ENCODE measurements around the gene OR2V1.
"Not testable (repeated sequence)": the region's sequence is repeated elsewhere in the genome, so short reads cannot be mapped to it uniquely, and the experiment has no call there.

OR2V1 gene

DNA sequence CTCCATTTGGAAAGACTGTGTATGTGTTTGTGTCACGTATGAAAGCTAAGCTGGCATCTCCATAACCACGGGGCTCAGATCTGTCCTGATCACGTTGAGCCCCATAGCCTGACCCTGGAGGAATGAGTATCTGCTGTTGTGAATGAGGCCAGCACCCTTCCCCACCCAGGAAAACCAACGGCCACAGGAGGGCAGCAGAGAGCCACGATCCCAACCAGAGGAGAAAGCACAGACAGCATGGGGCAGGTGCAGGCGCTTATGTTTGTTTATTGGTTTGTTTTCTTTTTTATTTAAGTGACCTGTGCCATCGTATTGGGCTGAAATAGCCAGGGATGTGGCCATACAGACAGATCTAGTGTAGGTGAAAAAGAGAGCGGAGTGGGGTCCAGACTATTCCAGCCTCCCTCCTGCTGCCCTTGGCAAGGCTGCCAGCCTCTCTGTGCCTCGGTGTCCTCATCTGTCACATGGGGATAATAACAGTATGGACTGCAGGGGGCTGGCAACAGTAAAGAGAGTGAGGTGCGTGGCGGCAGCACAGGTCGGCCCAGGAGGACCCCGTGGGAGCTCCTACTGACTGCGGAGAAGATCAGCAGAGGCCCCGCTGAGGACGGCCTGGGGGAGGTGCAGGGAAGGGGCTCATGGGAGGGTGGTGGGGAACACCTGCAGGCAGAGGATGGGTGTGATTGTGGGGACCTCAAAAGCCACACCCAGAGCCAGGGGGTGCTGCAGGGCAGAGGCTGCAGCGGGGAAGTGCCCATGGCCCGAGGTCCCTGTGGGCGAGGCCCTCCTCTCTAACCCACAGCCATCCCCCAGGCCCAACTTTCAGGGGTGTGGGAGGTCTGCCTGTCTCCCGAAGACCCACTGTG lies 28.6 kb upstream of the OR2V1 start:
- peak; percentile 48 for DNase-seq

DNA sequence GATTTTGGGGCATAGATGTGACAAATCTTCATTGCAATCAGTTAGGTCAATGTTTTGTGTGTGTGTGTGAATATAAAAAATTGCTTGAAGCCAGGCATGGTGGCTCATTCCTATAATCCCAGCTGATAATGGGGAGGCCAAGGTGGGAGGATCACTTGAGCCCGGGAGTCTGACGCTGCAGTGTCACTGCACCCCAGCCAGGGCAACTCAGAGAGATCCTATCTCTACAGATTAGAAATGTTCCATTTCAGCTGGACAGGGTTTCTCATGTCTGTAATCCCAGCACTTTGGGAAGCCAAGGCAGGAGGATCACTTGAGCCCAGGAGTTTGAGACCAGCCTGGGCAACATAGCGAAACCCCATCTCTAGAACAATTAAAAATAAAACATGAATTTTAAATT lies 27.9 kb upstream of the OR2V1 start:
- DNase-seq, result no peak

GRCh38 chr5:181156758-181157157 lies 25.8 kb upstream of the OR2V1 start:
- DNase-seq, result no peak

- no peak for DNase-seq
These were observed 22.8 kb upstream of the OR2V1 start for GRCh38 chr5:181153814-181154213.

- DNase-seq, result no peak
These were observed 21.4 kb upstream of the OR2V1 start for GRCh38 chr5:181152406-181152805.

GRCh38 chr5:181151146-181151545 lies 20.2 kb upstream of the OR2V1 start:
- DNase-seq, result no peak

- DNase-seq, result no peak
These were observed 19.1 kb upstream of the OR2V1 start for GRCh38 chr5:181149806-181150733.

DNA sequence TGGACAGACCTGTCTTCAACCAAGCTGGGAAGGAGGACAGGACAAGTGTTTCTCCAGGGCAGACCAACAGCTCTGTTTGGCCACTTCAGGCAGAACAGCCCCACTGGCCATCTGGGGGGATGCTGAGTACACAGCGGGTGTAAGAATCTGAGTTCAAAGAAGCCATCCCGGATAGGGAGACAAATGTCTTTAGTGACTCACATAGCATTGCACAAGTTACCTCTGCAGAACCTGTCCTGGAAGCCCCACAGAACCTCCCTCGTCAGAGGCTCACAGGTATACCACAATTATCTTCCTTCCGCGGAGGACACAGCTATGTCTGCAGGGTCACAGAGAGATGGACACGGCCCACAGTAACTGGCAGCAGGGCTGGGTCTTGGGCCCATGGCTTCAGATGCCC lies 18.4 kb upstream of the OR2V1 start:
- no peak for DNase-seq

GRCh38 chr5:181146927-181147636 lies 16.1 kb upstream of the OR2V1 start, which contains the start of gene OR2V2:
OR2V2 (plus strand) TSS chr5:181147586; CDS start chr5:181154943, 7,357 bp downstream.
- DNase-seq, result not testable (repeated sequence)

- no peak for DNase-seq
These were observed 14.2 kb upstream of the OR2V1 start for GRCh38 chr5:181145133-181145532.

DNA sequence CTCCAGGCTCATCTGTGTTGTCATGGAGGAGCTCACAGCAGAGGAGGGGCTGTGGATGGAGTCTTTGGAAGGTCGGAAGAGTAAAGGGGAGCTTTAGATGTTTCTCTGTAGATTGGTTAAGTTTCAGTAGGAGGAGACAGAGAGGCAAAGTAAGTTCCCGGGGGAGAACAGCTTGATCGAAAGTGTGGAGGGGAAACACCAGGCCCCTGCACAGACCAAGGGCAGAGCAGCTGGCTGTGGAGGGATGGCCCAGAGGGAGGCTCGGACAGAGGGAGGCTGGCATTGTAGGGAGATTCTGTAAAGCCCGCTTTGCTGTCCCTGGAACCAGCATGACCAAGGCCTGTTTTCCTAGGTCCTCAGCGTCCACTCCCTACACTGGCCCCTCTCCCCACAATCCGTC lies 11.1 kb upstream of the OR2V1 start:
- DNase-seq, result no peak

- no peak for DNase-seq
These were observed 9.8 kb upstream of the OR2V1 start for GRCh38 chr5:181140766-181141165.

GRCh38 chr5:181138258-181138657 lies 7.3 kb upstream of the OR2V1 start:
- DNase-seq, result no peak

- DNase-seq, result no peak
These were observed 5.5 kb upstream of the OR2V1 start for GRCh38 chr5:181136361-181136955.

DNA sequence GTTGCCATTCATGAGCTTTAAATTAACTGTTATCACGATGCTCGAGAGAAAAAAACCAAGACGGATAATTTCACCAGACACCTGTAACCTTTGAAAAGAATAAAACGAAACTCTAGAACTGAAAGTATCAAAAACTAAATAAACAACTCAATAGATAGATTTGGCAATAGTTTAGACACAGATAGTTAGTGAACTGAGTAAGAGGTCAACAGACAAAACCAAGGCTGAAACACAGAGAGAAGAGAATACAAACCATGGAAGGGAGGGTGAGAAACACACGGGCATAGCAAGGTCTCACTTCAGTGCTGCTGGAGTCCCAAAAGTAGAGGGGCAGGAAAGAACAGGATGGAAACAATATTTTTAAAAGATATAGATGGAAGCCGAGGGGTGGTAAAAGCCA lies 3.3 kb upstream of the OR2V1 start:
- no peak for DNase-seq

DNA sequence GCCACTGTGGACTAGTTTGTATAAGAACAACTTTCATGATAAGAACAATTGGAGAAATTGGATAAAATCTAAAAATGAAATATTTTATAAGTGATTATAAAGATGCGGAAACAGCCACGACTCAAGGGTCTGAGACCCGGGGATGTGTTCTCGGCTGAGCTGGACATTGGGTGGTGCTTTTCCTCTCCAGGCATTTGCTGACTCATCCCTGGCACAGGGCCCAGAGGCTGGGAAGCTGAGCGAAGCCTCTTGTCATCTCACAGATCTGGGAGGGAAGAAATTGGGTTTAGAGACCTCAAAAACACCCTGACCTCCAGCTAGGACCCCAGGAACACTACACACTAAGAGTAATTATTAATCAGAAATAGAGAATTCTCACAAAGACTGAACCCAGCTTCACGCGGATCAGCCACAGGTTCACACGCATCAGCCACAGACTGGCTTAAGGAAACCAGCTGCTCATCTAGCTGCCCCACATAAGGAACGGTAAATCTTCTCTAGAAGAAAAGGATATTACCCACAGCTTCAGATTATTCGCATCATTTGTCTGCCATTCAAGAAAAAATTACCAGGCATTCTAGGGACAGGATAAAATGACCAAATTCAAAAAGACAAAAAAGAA lies 2.8 kb upstream of the OR2V1 start:
- DNase-seq, result no peak

DNA sequence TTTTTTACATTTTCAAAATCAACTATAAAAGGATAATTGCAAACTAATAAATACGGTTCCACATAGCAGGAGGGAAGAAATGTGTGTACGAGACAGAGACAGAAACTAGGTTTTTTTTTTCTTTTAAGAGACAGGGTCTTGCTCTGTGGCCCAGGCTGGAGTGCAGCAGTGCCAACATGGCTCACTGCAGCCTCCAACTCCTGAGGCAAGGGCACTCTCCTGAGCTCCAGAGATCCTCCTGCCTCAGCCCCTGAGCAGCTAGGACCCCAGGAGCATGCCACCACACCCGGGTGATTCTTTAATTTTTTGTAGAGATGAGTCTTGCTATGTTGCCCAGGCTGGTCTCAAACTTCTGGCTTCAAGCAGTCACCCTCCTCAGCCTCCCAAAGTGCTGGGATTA lies 2.1 kb upstream of the OR2V1 start:
- no peak for DNase-seq

DNA sequence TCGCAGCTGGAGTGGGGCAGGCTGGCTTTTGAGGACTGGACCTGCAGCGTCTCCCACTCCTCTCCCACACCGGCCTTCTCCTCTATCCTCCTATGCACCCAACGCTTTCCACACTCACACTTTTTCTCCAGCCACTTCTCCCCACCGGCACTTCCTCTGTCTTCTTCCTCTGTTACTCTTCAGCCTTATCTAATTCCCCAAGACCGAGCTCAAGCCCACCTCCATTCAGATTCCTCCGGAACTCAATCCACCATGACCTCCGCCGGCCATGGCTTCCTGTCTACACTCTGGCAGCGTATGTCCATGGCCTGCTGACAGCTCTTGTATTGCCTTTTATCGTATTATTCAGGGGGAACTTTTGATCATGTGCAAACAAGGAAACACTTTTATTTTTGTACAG lies 545 bp upstream of the OR2V1 start:
- DNase-seq, result no peak

DNA sequence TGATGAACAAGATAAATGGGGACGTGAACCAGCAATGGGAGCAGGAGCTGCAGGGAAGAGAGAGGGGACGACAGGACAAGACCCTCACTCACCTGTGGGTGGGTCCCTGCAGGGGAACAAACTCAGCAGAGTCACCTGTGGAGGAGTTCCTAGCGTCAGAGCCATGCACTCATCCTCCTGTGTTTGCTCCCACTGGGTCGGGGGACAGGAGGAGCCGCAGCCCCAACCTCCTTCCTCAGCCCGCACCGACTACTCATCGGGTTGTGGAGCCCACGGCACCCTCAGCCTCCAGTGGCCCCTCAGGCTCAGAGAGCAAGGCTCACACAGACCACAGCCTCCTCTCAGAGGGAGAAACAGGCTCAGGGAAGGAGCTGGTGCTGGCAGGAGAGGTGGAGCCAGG lies 888 bp downstream of the OR2V1 start:
- not testable (repeated sequence) for DNase-seq

- no peak for DNase-seq
These were observed 1.4 kb downstream of the OR2V1 start for GRCh38 chr5:181129601-181130000.

DNA sequence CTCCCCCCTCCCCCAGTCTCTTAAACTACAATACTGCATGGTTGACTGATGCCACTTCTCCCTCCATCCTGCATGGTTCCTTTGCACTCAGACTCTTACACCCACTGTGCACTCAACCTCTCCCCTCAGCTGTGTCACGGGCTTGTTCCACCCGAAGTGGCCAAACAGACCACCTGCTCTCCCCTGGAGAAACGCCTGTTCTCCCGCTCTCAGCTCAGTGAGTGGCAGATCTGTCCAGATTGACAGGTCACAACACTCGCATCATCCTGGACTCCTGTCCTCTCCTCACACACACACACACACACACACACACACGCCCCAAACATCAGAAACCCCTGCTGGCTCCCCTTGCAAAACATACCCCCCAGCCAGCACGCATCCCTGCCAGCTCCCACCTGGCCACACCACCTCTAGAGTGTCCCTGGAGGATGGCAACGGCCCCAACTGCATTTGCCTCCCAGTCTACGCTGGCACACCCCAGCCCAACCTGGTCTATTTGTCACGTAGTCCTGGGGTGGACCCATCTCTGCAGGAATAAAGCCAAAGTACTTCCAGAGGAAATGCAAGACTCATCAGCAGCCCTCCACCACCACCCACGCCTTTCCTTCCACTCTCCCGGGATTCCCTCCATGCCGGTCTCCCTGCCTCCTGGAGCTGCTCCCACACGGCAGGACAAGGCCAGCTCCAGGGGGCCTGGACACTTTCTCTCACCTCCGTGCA lies 2.9 kb downstream of the OR2V1 start:
- no peak for DNase-seq

- DNase-seq, result no peak
These were observed 3.5 kb downstream of the OR2V1 start for GRCh38 chr5:181127456-181127855.

All from DMS 273 treated with DMSO at 0.1 percent for 48 hours (cell line).